ENCODE data around the gene KLHL6. TPM values are rescaled to one million over a fixed set of nuclear protein-coding genes. Genes with fewer than 3 reads are reported as not detected.
"Not testable (repeated sequence)": the region's sequence is repeated elsewhere in the genome, so short reads cannot be mapped to it uniquely, and the experiment has no call there.

Gene KLHL6
- total RNA-seq, 1 donor from 2014 or later, result 3.7 TPM

DNA sequence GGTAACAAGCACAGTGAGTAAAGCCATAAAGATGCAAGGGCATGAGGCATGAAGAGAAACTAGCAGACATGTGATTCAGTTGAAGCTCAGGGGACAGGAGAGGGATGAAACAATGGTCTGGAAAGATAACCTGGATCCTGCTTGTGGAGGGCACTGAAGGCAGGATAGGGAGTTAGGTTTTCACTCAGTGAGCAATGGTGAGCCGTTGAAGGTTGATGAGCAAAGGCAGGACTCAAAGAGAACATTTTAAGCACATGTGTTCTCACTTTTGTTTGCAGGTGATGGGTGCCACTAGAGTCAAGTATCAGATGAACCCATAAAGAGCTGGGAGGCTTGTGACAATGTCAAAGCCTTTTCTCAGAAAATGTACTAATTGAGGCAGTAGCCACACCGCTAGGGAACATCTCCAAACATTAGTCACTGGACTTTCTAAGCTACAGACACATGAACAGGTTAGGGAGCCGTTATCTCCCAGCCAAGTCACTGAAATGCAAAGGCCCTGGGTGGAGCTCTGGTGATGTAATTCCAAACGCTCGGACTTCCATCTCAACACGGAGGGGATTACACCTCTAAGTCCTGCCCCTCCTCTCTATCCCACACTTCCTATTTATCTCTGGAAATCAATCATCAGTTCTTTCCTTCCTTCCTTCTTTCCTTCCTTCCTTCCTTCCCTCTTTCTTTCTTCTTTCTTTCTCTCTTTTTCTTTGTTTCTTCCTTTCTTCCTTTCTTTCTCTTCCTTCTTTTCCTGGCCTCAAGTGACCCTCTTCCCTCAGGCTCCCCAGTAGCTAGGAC, 22.7 kb downstream of the KLHL6 start:
- DNase-seq (ENCODE audit: low spot score), result no peak

DNA sequence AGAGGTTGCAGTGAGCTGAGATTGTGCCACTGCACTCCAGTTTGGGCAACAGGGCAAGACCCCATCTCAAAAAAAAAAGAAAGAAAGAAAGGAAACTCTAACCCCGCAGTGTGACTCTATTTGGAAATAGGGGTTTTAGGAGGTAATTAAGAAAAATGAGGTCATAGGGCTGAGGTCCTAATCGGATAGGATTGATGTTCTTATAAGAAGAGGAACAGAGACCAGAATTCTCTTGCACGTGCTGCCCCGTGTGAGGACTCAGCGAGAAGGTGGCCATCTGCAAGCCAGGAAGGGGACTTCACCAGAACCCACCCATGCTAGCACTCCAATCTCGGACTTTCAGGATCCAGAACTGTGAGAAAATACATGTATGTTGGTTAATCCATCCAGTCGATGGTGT, 25.8 kb downstream of the KLHL6 start:
- no peak for DNase-seq (ENCODE audit: low spot score)

GRCh38 chr3:183529185-183529584, 26.3 kb downstream of the KLHL6 start:
- DNase-seq (ENCODE audit: low spot score), result no peak

DNA sequence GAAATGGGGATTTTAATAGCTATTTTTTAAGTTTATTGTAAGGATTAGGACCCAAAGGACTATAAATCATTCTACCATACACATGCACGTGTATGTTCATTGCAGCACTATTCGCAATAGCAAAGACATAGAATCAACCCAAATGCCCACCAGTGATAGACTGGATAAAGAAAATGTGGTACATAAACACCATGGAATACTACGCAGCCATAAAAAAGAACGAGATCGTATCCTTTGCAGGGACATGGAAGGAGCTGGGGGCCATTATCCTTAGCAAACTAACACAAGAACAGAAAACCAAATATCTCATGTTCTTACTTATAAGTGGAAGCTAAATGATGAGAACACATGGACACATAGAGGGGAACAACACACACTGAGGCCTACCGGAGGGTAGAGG, 26.7 kb downstream of the KLHL6 start:
- not testable (repeated sequence) for DNase-seq (ENCODE audit: low spot score)

DNA sequence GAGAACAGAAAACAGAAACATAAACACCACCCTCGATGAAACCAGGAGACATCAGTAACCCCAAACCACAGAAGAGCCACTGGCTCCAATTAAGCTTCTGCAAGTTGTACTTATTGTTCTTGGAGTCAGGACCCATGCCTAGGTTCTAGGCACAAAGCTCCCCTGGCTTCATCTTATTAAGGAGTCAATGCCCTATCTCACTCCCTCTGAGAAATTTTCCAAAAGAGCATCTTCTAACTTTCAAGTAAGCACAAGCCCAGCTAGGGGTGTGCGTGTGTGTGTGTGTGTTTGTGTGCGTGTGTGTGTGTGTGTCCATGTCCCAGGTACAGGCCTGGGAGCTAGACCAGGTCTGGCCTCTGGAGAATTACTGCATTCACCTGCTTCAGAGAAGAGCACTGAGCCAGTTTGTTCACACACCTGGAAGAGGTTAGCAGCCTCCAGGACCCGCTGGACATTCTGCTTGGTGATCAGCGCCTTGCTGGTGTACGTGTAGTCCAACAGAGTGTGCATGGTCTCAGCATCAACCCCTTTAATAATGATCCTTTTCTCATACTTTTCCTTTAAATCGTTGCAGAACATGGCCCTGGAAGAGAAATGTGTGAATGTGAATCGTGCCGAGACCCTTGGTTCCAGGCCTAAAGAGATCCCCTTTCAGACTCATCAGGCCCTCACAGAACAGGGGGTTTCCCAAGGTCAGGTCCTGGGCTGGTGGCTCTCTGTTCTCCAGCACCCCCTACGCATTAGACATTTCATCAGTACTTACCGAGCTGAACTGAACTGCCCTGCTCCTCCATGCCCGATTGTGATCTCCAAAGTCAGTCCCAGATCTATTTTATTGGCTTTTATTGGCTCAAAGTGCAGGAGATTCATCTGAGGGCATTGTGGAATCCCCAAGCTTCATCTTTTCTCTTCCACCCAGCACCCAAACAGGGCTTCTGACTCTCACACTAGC, 27.8 kb downstream of the KLHL6 start:
- DNase-seq (ENCODE audit: low spot score), result no peak

GRCh38 chr3:183526838-183527427, 28.6 kb downstream of the KLHL6 start:
- no peak for DNase-seq (ENCODE audit: low spot score)

DNA sequence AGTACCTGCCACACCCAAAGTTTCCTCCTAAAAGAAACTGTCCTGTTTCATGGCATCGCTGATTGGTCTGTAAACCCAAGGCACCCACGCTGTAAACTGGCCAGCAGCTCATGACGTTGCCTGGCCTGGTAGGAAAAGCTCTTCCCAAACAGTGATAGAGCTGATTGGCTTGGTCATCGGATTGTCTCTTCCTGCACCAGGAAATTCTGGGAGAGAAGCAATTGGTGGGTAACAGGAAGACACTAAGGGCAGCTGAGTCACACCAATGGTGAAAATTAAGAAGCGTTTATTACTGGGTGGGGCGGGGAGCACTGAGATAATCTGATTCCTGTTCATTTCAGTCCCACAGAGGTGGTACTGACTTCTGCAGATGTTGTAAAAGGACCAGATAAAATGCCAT, 31.0 kb downstream of the KLHL6 start:
- DNase-seq (ENCODE audit: low spot score), result no peak

GRCh38 chr3:183520741-183521556, 34.6 kb downstream of the KLHL6 start:
- DNase-seq (ENCODE audit: low spot score), result not testable (repeated sequence)

- DNase-seq (ENCODE audit: low spot score), result not testable (repeated sequence)
Observed at GRCh38 chr3:183520295-183520694, 35.2 kb downstream of the KLHL6 start.

DNA sequence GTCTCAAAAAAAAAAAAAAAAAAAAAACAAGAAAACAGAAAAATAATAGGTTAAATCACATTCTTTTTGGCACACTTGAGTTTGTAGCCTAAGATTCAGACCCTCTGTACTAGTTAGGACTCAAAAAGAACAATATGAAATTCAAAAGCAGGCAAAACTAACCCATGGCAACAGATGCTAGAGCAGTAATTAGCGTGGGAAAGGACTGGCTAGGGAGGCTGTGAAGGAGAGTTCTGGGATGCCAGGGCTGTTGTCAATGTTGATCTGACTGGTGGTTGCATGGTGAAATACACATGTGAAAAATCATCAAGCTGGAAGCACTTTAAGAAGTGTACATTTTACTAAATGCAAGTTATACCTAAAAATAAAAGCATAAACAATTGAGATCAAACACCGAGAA, 35.6 kb downstream of the KLHL6 start:
- no peak for DNase-seq (ENCODE audit: low spot score)

- no peak for DNase-seq (ENCODE audit: low spot score)
Observed at GRCh38 chr3:183518491-183519251, 36.8 kb downstream of the KLHL6 start.

GRCh38 chr3:183517607-183518006, 37.9 kb downstream of the KLHL6 start:
- no peak for DNase-seq (ENCODE audit: low spot score)

DNA sequence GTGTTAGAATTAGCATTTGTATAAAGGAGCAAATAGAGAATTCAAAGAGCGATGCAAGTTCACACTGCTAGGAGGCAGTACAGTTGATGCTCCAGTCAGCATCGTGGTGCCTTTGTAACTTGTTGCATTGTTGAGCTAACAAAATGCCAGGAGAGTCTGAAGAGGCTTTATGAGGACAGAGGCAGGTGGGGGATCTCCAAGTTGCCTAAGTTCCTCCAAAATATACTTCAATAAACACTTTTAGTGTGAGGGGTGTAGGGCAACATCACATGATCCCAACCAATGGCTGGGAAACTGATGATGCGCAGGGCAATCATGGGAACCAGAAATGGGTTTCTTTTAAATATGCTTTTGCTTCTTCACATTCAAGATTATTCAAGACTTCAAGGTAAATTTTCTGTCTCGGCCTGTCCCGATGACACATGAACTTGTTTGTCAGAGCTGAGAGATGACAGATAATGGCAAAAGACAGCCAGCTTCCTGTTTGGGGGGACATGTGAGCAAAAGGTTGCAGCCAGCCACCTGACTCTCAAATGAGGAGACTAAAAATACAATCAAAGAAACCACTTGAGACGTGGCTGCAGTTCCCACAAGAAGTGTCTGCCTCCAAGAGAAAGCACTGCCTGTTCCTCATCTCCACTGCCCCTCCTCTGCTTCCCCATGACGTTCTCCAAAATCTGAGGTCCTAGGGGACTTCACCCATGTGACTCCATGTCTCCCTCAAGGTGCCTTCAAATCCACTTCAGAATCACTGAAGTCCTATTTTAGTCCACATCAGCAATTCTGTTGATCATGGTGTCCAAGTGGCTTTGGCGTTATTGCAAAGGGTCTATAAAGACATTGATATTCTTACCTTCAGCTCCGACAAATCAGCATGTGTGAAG, 39.3 kb downstream of the KLHL6 start:
- no peak for DNase-seq (ENCODE audit: low spot score)

- DNase-seq (ENCODE audit: low spot score), result no peak
Observed at GRCh38 chr3:183514021-183514420, 41.5 kb downstream of the KLHL6 start.

- DNase-seq (ENCODE audit: low spot score), result no peak
Observed at GRCh38 chr3:183513046-183513706, 42.3 kb downstream of the KLHL6 start.

GRCh38 chr3:183511286-183512131, 44.0 kb downstream of the KLHL6 start:
- DNase-seq (ENCODE audit: low spot score), result not testable (repeated sequence)

- DNase-seq (ENCODE audit: low spot score), result no peak
Observed at GRCh38 chr3:183508821-183509220, 46.7 kb downstream of the KLHL6 start.

- no peak for DNase-seq (ENCODE audit: low spot score)
Observed at GRCh38 chr3:183507551-183507950, 48.0 kb downstream of the KLHL6 start.
